GM23248 (cell line): Measurements from ENCODE around the gene LPCAT2.

Source experiments
- EZH2 ChIP-seq: fragments of 200-600 bp; sonication (generic); IDR thresholded peaks from 2 replicates; pipeline ENCODE4 v1.6.1; 2018; ENCODE audit warnings: antibody characterized with exemption, mild to moderate bottlenecking; ENCODE audit not compliant: insufficient read depth, poor library complexity, severe bottlenecking
- EZH2phosphoT487 ChIP-seq: fragments of 200-600 bp; sonication (generic); IDR thresholded peaks from 2 replicates; pipeline ENCODE4 v1.6.1; 2018; ENCODE audit warnings: antibody characterized with exemption, moderate library complexity, mild to moderate bottlenecking, low read depth; ENCODE audit not compliant: insufficient read depth

GRCh38 chr16:55567382-55567781 lies 58.5 kb downstream of the LPCAT2 start:
- TF ChIP-seq EZH2 = no peak
- TF ChIP-seq EZH2phosphoT487 = no peak
